HFF-Myc (cell line): ENCODE results near the gene PTPN14.
"Not testable (repeated sequence)": the region's sequence is repeated elsewhere in the genome, so short reads cannot be mapped to it uniquely, and the experiment has no call there.

ENCODE experiments used
- DNase-seq: peaks from one replicate; pipeline ENCODE4 v3.0.0-alpha.2; 2011; ENCODE audit warnings: low read depth; ENCODE audit errors: extremely low read depth
- H3K4me3 ChIP-seq: replicated peaks from 2 replicates; pipeline ENCODE4 v1.5.1; 2011; ENCODE audit warnings: low read depth, mild to moderate bottlenecking, control low read depth, low read length
- TF ChIP-seq, protein P1 (sequence below): IDR thresholded peaks from 2 replicates; pipeline ENCODE4 v1.5.1; 2012; ENCODE audit warnings: mild to moderate bottlenecking, low read depth, low read length, control low read depth; ENCODE audit errors: missing control alignments

PTPN14 gene

DNA sequence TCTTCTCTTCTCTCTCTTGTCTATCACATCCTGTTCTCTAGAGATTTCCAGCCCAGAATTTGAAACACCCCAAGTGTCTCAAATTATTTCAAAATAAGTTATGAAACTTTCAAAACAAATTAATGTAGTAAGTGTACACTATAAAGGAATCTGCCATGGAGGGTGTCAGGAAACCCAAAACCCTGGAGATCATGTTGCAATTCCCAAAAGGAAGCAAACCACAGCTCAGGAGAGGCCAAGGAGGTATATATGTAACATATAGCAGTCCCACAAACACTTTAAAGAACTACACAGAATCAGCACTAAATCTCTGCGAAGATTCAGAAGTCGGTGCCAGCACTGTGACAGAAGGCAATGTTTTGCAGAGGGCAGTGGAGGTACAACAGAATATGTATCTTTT, 26.6 kb downstream of the PTPN14 start:
- H3K4me3 ChIP-seq = no peak overlapping the region
- DNase-seq = no peak
- TF ChIP-seq, protein P1, sequence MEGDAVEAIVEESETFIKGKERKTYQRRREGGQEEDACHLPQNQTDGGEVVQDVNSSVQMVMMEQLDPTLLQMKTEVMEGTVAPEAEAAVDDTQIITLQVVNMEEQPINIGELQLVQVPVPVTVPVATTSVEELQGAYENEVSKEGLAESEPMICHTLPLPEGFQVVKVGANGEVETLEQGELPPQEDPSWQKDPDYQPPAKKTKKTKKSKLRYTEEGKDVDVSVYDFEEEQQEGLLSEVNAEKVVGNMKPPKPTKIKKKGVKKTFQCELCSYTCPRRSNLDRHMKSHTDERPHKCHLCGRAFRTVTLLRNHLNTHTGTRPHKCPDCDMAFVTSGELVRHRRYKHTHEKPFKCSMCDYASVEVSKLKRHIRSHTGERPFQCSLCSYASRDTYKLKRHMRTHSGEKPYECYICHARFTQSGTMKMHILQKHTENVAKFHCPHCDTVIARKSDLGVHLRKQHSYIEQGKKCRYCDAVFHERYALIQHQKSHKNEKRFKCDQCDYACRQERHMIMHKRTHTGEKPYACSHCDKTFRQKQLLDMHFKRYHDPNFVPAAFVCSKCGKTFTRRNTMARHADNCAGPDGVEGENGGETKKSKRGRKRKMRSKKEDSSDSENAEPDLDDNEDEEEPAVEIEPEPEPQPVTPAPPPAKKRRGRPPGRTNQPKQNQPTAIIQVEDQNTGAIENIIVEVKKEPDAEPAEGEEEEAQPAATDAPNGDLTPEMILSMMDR = no peak

DNA sequence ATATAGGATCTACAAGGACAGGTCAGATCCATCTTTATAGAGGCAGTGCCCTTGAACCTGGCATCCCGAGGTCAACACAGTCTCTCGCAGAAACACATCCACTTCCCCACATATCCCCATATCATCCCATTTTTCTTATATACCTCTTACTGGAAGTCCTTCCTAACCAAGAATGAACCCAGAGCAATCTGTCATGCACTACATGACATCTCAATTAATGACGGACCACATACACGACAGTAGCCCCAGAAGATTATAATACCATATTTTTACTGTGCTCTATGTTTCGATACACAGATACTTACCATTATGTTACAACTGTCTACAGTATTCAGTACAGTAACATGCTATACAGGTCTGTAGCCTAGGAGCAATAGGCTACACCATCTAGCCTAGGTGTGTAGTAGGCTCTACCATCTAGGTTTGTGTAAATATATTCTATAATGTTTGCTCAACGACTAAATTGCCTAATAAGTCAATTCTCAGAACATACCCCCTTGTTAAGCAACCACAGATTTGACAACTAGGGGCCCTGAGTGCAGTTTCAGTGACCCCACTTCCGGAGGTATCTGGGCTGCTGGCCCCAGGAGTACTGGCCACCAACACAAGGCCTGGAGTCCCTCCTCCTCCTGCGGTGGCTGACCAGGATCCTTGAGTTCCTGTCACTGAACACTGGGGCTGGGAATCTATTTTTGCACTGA, 28.1 kb downstream of the PTPN14 start:
- TF ChIP-seq, protein P1 = no peak
- no peak overlapping the region for H3K4me3 ChIP-seq
- no peak for DNase-seq

DNA sequence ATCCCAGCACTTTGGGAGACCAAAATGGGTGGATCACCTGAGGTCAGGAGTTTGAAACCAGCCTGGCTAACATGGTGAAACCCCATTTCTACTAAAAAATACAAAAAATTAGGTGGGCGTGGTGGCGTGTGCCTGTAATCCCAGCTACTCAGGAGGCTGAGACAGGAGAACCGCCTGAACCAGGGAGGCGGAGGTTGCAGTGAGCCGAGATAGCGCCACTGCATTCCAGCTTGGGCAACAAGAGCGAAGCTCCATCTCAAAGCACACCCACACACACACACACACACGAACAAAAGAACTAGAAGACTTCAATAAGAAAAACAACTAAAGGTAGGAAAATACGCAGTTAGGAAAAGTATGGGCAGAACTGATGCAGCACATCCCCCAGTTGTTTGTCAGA, 29.9 kb downstream of the PTPN14 start:
- DNase-seq, H3K4me3 ChIP-seq: not testable (repeated sequence)

DNA sequence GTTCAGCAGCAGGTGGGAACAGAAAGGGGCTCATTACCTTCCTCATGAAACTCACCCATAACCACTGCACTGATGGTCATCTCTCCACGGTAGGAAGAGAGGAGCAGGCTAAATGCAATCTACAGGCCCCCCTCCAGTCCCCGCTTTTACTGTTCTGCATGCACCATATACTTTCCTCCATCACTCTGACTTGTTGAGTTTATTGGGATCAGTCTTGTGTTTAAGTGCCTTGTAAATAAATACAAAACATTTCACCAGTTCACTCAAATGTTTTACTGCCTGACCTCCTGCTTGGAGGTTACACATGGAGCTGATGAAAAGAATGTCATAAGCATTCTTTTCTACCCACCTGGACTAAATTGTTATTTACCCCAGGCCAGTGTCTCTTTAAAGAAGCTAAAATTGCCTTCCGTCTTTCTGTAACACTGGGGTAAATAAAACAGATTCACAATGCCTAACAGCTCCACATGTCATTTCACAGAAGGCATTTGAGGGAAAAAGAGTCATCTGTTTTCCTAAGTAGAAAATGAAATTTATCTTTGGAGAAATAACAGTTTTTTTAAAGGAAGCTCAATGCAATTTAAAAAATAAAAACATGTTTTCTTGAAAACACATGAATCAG, 30.7 kb downstream of the PTPN14 start:
- TF ChIP-seq, protein P1 = no peak
- no peak overlapping the region for H3K4me3 ChIP-seq
- no peak for DNase-seq

DNA sequence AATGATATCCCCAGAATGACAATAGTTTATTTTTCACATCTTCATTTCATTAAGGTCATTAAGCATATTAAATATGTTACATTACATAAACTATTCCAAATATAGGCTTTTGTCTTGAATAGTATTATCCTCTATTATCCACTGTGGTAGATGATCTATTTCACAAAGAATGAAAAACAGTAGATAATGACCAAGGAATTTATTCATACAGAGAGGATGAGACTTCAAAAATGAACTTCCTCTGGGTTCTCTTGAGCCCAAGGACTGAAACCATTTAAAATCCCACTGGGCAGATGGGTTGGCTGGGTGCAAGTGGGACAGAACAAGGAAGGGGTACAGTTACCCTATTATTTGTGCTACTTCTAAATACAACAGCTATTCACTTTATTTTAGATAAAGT, 33.0 kb downstream of the PTPN14 start:
- no peak for DNase-seq
- H3K4me3 ChIP-seq = no peak overlapping the region
- TF ChIP-seq, protein P1 = no peak

DNA sequence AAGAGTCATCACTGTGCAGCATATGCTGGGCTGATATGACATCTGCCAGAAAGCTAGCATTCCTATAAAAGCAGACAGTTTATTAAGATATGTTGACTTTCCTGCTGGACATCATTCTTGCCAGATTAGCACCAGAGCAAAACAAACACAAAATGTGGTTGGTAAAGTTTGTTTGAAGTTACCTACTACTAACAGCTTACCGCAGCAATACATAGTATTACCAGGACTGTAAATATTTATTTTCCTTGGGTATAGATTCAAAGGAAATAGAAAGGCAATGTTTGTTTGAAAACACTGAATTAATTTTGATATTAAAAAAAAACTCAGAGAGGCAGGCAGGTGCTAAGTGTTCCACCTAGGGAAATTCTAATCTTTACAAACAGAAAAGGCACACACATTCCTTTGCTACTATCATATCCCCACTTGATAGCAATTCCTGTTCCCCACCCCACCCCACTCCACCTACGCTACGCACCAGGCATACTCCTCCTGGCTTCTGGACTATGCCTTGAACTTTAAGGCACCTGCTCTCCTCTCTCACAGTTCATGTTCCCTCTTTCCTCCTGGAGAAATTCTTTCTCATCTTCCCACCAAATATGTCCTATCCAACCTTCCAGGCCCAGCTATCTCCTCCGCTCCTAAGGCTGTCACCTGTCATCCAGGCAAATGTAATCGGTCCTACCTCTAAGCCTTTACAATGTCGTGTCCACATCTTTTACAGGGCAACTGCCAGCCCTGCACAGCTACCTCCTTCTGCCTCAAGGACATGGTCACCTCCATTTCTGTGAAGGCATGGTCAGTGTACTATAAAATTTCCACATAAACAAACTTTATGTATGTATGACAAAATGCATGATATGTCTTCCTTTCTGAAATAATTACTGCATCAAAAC, 34.7 kb downstream of the PTPN14 start:
- TF ChIP-seq, protein P1 = no peak
- DNase-seq = no peak
- H3K4me3 ChIP-seq = no peak overlapping the region
